Stomach (tissue), 9 donors: ENCODE data around the gene HECW1. TPM values are rescaled to one million over a fixed set of nuclear protein-coding genes. Genes with fewer than 3 reads are reported as not detected.

ENCODE experiments used
- DNase-seq, 2 donors: peaks; one replicate each; pipeline versions ENCODE4 v3.0.0 to v3.0.0-alpha.2; 2013 to 2019
- H3K27ac ChIP-seq, 5 donors: fragments of 200-600 bp in 4 of 5; sonication (generic) in 4 of 5; one replicate each; pipeline ENCODE4 v1.5.1; 2013 to 2019; ENCODE audit warnings: mild to moderate bottlenecking in 1 of 5, moderate library complexity in 1 of 5
- H3K27me3 ChIP-seq, 3 donors: fragments of 200-600 bp; sonication (generic); one replicate each; pipeline ENCODE4 v1.5.1; 2017 to 2019; ENCODE audit warnings: mixed run types in 1 of 3
- H3K36me3 ChIP-seq, 4 donors: fragments of 200-600 bp; sonication (generic); 1 replicate in 3 of 4; 2 replicates in 1 of 4; pipeline ENCODE4 v1.5.1; 2016 to 2019
- H3K4me1 ChIP-seq, 4 donors: fragments of 200-600 bp; sonication (generic); one replicate each; pipeline ENCODE4 v1.5.1; 2016 to 2019
- H3K4me3 ChIP-seq, 4 donors: fragments of 200-600 bp; sonication (generic) in 3 of 4; one replicate each; pipeline ENCODE4 v1.5.1; 2016 to 2019; ENCODE audit warnings: mild to moderate bottlenecking in 1 of 4
- H3K9me3 ChIP-seq, 4 donors: fragments of 200-600 bp; sonication (generic); one replicate each; pipeline ENCODE4 v1.5.1; 2016 to 2019
- EP300 ChIP-seq: sonication (generic); formaldehyde crosslinking; IDR thresholded peaks from one replicate; pipeline ENCODE4 v1.6.1; 2017; ENCODE audit warnings: antibody characterized with exemption
- POLR2A ChIP-seq, 4 donors: fragments of 450-650 bp; IDR thresholded peaks; one replicate each; pipeline ENCODE4 v1.6.1; 2016; ENCODE audit warnings: antibody characterized with exemption in 4 of 4, control low read depth in 2 of 4, mild to moderate bottlenecking in 1 of 4, moderate library complexity in 1 of 4
- POLR2AphosphoS5 ChIP-seq, 3 donors: sonication (generic); formaldehyde crosslinking; IDR thresholded peaks; one replicate each; pipeline ENCODE4 v1.6.1; 2016; ENCODE audit warnings: antibody characterized with exemption in 3 of 3
- WGBS, 5 donors: extraction: QIAGEN DNeasy Blood & Tissue Kit in 3 of 5; methylation state at CpG; one replicate each; pipeline versions ENCODE4 v1.1.5 to v1.1.7; 2013 to 2018; 5-methylcytosine and 5-hydroxymethylcytosine counted together
- intact Hi-C: fragments of 100-400 bp; cut with DNase I; formaldehyde crosslinking; loops from one replicate; pipeline ENCODE4 v1.15.1; 2023; ENCODE audit warnings: low total_unique reads
- polyA plus RNA-seq, 3 donors: library from polyadenylated mRNA; stranded (reverse); fragments of 200-250 nt; gene quantifications; one replicate each; pipeline ENCODE4 v1.2.3, GENCODE V29; 2013
- total RNA-seq, 5 donors: library from RNA; depleted of rRNA; stranded (reverse); fragments of >200 nt; gene quantifications; one replicate each; pipeline versions ENCODE4 v1.1.0 to v1.2.3, GENCODE V29; 2014 to 2016
- TF ChIP-seq, protein P1 (sequence below), 7 experiments: fragments of 450-650 bp in 4 of 7; fragments of 200-600 bp in 3 of 7; sonication (generic) in 3 of 7; IDR thresholded peaks; one replicate each; pipeline ENCODE4 v1.5.1; 2016 to 2019; ENCODE audit warnings: antibody characterized with exemption in 7 of 7, control low read depth in 2 of 7, mild to moderate bottlenecking in 1 of 7
- donor health status: healthy with polysubstance abuse.
- donor health status: Bipolar disorder and iron deficiency.
- donor health status: healthy.

HECW1 gene
- total and polyA plus RNA-seq, 8 donors: 0.29 to 11.1 (median 1.4) TPM; not detected in 1

DNA sequence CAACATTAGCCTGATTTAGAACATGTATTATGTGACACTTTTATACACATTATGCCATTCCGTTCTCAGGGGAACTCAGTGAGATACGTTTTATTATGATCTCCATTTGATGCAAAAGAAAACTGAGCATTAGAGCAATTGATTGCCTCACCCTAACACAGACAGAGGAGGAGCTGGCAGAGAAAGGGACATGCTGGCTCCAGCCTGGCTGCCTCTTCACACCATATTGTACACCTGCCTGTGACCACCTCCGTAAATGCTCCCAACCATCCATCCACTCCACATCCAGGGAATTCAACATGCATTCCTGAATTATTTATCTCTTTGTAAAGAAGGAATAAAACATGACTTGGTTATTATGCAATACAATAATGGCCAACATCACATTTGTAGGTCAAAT lies 275.5 kb downstream of the HECW1 start:
- WGBS, 5 donors: 71 to 83% (median 80%) methylated on average over 3 of the region's 3 CpGs
- intact Hi-C loops: no loop called here
- Histone ChIP-seq H3K27ac (no peak overlapping the region), H3K4me1 (no peaks in the 10 kb centered on the region), H3K36me3 (no peaks in the 10 kb centered on the region), H3K9me3 (no peaks in the 10 kb centered on the region), H3K27me3 (no peaks in the 10 kb centered on the region), H3K4me3 (no peak overlapping the region)
- TF ChIP-seq POLR2A (IDR thresholded peaks at IDR 0.05): no peak
- TF ChIP-seq, protein P1, sequence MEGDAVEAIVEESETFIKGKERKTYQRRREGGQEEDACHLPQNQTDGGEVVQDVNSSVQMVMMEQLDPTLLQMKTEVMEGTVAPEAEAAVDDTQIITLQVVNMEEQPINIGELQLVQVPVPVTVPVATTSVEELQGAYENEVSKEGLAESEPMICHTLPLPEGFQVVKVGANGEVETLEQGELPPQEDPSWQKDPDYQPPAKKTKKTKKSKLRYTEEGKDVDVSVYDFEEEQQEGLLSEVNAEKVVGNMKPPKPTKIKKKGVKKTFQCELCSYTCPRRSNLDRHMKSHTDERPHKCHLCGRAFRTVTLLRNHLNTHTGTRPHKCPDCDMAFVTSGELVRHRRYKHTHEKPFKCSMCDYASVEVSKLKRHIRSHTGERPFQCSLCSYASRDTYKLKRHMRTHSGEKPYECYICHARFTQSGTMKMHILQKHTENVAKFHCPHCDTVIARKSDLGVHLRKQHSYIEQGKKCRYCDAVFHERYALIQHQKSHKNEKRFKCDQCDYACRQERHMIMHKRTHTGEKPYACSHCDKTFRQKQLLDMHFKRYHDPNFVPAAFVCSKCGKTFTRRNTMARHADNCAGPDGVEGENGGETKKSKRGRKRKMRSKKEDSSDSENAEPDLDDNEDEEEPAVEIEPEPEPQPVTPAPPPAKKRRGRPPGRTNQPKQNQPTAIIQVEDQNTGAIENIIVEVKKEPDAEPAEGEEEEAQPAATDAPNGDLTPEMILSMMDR (IDR thresholded peaks at IDR 0.05): no peak
- TF ChIP-seq POLR2AphosphoS5 (IDR thresholded peaks at IDR 0.05): no peak
- TF ChIP-seq EP300: no peak
- DNase-seq: no peak

DNA sequence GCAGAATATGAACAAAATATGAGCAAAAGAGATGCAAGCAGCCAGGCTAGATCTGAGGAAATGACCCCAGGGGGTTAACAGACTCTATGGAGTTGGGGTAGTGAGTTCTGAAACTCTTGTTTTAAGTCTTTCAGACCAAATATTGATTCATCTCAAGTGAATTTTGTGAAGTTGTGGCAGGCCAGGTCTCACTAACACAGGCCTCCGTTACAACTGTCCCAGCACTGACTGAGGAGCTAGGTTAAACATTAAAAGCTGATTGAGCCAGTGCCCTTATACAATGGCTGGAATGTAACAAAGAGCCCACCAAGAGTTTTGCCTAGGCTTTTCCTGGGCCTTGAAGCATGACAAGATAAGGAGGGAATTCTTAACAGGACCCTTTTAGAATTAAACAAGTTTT lies 278.1 kb downstream of the HECW1 start:
- H3K27ac ChIP-seq: no peak overlapping the region
- no peak for DNase-seq
- TF ChIP-seq POLR2AphosphoS5 (IDR thresholded peaks at IDR 0.05) (no peak), POLR2A (IDR thresholded peaks at IDR 0.05) (no peak), EP300 (no peak)
- TF ChIP-seq, protein P1 (IDR thresholded peaks at IDR 0.05): no peak
- no peak overlapping the region for H3K4me3 ChIP-seq
- H3K9me3 ChIP-seq: no peaks in the 10 kb centered on the region
- H3K36me3 ChIP-seq: no peaks in the 10 kb centered on the region
- 64 to 95% (median 65%) methylated on average over 1 of the region's 1 CpG for WGBS, 5 donors
- H3K27me3 ChIP-seq: no peaks in the 10 kb centered on the region
- intact Hi-C loops: no loop called here
- no peaks in the 10 kb centered on the region for H3K4me1 ChIP-seq

DNA sequence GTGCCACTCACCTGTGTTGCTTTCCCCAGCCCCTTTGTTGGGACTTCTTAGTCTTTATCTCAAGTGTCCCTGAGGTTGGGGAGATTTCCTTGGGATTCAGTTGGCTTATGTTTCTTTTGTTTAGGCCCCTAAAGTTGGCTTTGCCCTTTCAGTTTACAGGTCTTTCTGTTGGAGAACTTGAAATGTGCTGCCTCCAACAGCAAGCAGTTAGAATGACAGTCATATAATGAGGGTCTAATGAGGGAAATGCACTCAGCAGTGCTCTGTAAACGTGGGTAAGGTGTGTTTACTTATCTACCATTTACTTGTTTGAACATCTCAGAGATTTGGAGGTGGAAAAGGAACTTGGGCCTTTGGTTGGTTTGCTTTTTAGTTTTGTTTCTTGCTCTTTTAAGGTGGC lies 279.1 kb downstream of the HECW1 start:
- TF ChIP-seq, protein P1 (IDR thresholded peaks at IDR 0.05): no peak
- TF ChIP-seq POLR2A (IDR thresholded peaks at IDR 0.05): no peak
- TF ChIP-seq EP300: no peak
- no peak for TF ChIP-seq POLR2AphosphoS5 (IDR thresholded peaks at IDR 0.05)
- Histone ChIP-seq H3K4me1 (no peaks in the 10 kb centered on the region), H3K27ac (no peak overlapping the region), H3K36me3 (no peaks in the 10 kb centered on the region), H3K27me3 (no peaks in the 10 kb centered on the region), H3K9me3 (no peaks in the 10 kb centered on the region), H3K4me3 (no peak overlapping the region)
- intact Hi-C loops: no loop called here
- 8 to 20% (median 11%) methylated on average over 1 of the region's 1 CpG for WGBS, 5 donors
- DNase-seq: no peak

DNA sequence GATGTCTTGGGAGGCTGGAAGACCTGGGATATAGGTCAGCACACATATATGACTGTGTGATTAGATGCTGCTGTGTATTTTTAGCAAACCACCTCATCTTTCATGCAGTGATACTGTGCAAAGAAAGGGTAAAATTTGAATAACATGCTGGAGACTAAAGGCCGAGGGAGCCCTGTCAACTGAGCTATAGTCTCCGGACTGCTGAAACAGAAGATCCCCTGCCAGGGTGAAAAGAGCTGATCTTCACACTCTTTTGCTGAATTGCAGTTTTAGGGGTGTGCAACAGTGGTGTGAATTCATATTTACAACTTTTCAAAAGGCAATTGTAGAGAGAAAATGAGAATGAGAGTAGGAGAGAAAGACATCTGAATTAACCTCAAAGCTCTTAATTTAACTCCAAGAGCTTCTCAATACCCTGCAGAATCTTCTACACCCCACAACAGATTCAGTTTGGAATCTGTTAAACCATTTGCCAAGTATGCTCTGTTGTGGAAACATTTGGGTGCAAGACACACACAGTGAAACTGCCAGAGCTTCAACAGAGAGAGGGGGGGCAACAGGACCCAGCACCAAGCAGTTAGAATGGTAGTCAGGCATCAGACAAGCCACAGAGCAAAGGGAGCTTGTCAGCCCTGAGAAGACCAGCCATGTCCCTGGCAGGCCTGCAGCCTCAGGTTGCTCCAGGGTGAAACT lies 280.3 kb downstream of the HECW1 start:
- no peaks in the 10 kb centered on the region for H3K4me1 ChIP-seq
- intact Hi-C loops: no loop called here
- no peak overlapping the region for H3K4me3 ChIP-seq
- H3K36me3 ChIP-seq: no peaks in the 10 kb centered on the region
- TF ChIP-seq POLR2A (IDR thresholded peaks at IDR 0.05): no peak
- TF ChIP-seq, protein P1 (IDR thresholded peaks at IDR 0.05): no peak
- TF ChIP-seq EP300: no peak
- no peak for TF ChIP-seq POLR2AphosphoS5 (IDR thresholded peaks at IDR 0.05)
- H3K27me3 ChIP-seq: no peaks in the 10 kb centered on the region
- no peaks in the 10 kb centered on the region for H3K9me3 ChIP-seq
- no peak for DNase-seq
- H3K27ac ChIP-seq: no peak overlapping the region
- 64 to 84% (median 80%) methylated on average over 2 of the region's 2 CpGs for WGBS, 5 donors
